Stimulated activated CD4-positive, alpha-beta T cell treated with anti-CD3 and anti-CD28 coated beads, Interleukin-1b, Interleukin-23, amount 100 ng/mL, for 48 hours (primary cell): ENCODE results near the gene GSTT2B.
"Not testable (repeated sequence)": the region's sequence is repeated elsewhere in the genome, so short reads cannot be mapped to it uniquely, and the experiment has no call there.

Experiments used
- DNase-seq: peaks from one replicate; pipeline ENCODE4 v3.0.0-alpha.2; 2020

The GSTT2B gene

GRCh38 chr22:23938328-23939016, 22.5 kb downstream of the GSTT2B start:
- no peak for DNase-seq

DNA sequence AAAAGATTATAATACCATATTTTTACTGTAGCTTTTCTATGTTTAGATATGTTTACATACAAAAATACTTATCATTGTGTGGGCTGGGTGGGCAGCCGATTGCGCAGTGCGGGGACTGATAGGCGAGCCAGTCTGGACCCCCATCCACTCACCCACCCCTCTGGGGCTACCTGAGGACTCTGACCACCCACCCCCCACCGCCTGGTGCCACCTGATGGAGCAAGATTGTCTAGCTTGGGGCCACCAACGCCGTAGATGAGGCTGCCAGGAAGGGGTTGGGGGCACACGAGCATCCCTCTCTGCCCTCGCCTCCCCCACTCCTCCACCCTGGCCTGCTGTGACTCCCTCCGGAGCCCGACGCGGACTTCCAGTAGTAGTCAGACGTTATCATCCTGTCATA, 34.4 kb downstream of the GSTT2B start:
- DNase-seq, result no peak

DNA sequence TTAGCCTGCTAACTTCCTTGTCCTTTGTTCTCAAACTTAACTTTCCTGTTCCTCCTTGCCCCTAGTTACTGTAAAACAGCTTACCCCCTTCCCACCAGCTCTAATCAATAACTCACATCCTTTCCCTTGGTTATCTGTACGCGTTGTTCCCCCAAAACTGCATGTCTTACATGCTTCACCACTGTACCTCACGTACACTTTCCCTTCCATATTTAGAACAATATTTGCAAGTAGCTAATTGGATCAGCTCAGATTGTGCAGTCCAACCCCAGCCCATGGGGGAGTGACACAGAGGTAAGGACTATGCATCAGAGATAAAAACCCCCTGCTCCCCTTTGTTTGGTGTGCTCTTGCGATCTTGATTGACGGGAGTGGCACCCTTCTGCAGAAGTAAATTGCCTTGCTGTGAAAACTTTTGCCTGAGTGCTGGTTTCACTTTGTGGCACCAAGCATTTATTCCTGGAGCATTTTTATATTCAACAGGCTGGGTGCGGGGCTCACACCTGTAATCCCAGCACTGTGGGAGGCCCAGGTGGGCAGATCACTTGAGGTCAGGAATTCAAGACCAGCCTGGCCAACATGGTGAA, 35.9 kb downstream of the GSTT2B start:
- DNase-seq, result no peak

DNA sequence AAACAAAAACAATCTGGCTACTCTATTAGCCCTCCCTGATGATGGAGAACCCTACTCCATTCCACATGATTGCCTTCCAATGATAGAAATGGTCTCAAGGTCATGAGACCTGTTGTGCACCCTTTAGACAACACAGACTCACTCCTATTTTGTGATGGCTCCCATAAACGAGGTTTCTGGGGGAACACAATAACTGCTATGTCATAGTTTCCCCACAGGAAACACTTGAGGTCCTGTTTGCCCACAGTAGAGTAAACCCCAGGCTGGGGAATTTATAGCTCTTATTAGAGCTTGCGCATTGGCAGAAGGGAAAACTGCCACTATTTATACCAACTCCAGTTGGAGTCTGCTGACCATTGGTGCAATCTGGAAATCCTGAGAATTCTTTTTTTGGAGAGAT, 38.1 kb downstream of the GSTT2B start:
- DNase-seq, result no peak

DNA sequence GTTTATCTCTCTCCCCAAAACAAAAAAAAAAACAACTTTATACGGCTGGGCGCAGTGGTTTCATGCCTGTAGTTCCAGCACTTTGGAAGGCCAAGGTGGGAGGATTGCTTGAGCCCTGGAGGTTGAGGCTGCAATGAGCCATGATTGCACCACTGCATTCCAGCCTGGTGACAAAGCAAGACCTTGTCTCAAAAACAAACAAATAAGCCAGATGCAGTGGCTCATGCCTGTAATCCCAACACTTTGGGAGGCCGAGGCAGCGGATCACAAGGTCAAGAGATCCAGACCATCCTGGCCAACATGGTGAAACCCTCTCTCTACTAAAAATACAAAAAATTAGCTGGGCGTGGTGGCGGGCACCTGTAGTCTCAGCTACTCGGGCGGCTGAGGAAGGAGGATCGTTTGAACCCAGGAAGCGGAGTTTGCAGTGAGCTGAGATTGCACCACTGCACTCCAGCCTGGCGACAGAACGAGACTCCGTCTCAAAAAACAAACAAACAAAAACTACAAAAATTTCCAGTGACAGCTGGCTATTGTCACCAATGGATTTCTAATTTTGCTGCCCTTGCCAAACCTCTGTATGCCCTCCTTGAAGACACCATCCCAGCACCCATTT, 39.3 kb downstream of the GSTT2B start:
- DNase-seq, result not testable (repeated sequence)

DNA sequence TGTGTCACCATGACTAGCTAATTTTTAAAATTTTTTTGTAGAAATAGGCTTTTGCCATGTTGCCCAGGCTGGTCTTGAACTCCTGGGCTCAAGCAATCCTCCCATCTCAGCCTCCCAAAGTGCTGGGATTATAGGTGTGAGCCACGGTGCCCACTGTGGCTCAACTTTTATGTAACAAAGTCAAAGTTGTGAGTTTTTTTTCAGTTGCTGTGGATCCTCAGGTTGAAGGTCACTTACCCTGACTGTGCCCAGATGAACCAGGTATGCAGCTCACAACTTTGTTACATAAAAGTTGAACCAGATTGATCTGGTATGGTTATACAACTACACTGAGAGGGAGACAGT, 40.8 kb downstream of the GSTT2B start:
- not testable (repeated sequence) for DNase-seq

DNA sequence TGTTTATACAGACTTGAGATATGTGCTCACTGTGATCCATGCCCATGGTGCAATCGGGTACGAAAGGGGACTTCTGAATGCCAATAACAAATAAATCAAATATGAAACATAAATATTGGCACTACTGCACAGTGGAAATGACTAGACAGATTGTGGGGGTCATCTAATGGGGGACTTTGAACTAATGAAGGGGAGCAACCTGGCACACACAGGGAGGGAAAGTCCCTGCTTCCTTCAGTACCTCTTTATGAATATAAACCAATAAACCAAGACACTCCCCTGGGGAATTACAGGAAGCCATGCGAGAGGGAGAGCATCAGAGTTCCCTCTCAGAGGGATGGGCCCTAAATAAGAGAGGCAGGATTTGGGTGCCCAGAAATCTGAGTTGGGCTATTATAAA, 45.7 kb downstream of the GSTT2B start:
- DNase-seq, result no peak

DNA sequence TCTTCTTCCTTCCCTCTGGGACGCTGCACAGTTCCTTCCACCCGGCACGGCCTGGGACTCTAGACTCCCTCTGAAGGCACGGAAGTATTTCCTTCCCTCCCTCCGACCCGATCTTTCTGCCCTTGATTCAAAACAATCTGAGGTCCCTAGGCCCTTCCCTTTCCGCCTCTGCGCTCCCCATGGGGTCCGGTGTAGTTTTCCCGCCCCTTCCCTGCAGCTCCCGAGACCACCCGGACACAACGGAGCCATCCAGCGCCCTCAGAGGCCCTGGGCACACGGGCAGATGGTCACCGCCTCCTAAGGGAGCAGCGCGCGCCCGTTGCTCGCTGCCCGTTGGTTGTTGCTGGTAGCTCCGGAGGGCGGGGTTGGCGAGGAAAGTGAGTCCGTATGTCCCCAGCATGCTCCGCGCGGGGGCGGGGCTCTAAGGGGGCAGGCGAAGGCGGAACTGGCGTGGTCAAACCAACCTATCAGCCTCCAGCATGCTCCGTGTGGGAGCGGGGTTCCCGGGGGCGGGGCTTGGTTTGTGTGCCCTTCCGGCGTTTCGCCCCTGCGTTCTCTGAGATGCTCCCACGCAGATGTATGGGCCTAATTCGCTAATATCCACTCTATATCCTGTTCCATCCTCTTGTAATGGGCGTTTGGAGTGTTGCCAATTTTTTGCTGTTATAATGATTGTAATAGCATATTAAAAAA, 47.2 kb downstream of the GSTT2B start:
- DNase-seq, result peak; percentile 100

DNA sequence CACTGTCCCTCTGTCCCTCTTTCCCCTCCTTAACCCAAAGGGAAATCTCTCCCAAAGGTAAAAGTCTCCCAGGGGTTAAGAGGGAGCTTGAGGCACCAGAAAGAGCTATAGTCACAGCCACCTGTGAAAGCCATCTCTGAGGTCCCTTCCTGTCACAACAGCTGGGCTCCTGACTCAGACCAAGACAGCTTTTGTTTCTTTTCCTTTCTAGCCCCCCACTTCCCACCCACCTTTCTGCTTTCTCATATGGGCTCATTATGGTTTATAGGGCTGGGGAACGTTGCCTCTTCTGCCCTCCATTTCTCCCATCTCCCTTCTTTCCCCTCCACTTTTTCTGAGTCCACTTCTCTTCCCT, 47.7 kb downstream of the GSTT2B start:
- DNase-seq, result no peak

GRCh38 chr22:23912293-23912903, 48.6 kb downstream of the GSTT2B start:
- DNase-seq, result no peak

GRCh38 chr22:23911318-23911980, 49.5 kb downstream of the GSTT2B start:
- DNase-seq, result no peak

DNA sequence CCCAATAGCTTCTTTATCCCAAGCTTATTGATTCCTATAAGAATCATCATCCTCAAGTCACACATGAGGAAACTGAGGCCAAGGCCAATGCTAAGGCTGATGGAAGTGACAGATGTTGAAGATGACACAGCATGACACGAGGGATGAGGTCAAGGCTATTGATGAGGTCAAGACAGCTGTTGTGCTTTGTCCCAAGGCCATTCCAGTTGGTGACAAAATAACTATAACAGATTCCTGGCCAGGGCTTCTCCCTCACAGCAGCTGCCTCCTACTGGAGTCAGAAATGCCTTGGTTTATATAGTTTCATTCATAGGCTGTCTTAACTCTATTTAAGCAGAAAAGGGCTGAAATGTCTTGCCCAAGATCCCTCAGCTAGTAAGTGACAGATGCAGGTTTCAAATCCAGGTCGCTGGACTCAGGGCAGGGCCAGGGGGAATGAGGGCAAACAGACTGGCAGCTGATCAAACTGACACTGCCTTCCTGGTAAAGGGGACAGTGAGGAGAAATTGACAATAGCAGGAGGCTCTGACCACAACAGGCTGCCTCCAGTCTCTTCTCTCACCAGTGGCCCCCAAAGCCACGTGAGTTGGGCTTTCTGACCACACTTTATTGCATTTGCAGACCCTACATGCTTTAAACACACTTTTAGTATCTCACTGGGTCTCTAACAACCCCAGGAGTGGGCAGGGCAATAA, 50.4 kb downstream of the GSTT2B start:
- no peak for DNase-seq

- DNase-seq, result no peak
These were observed 51.6 kb downstream of the GSTT2B start for GRCh38 chr22:23909296-23909898.

DNA sequence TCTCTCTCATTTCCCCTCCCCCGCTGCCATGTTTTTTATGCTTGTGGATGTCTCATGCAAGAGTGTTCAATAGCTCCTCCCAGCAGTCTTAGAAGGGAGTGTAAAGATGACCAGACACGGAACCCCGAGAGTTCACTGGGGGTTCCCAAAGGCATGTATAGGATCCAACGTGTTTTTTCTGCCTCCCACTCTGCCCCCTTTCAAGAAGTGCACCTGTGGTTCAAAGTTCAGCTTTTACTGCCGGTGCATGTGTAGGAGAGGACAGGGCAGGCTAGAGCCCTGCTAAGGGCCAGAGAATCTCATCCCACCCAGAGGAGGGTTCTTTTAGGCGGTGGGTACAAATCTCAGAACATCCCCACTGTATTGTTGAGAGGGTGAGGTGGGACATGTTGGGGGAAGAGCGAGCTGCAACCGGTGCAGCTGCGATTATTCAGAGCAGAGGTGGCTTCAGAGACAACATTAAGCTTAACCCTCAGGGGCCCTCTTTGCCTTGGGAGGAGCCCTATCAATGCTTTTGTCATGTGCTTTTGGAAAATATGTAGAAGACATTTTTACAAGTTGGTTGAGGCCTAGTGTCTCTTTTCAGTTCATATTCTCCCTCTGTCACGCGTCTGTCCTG, 52.3 kb downstream of the GSTT2B start:
- no peak for DNase-seq

DNA sequence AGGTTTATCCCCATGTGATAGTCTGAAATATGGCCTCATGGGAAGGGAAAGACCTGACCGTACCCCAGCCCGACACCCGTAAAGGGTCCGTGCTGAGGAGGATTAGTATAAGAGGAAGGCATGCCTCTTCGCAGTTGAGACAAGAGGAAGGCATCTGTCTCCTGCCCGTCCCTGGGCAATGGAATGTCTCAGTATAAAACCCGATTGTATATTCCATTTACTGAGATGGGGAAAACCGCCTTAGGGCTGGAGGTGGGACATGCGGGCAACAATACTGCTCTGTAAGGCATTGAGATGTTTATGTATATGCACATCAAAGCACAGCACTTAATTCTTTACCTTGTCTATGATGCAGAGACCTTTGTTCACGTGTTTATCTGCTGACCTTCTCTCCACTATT, 53.6 kb downstream of the GSTT2B start:
- not testable (repeated sequence) for DNase-seq
